Neural cell (in vitro differentiated cells): ENCODE results near the gene OR51G2. TPM values are rescaled to one million over a fixed set of nuclear protein-coding genes. Genes with fewer than 3 reads are reported as not detected.

Source experiments
- H2AFZ ChIP-seq: fragments of 200-600, 300-800 bp; sonication (generic), shearing (Covaris generic); 2 replicates; pipeline ENCODE4 v1.6.0; 2014; ENCODE audit warnings: low read depth, mild to moderate bottlenecking, antibody characterized with exemption, low read length, moderate library complexity
- H3F3A ChIP-seq: fragments of 200-600 bp; shearing (Covaris generic); 2 replicates; pipeline ENCODE4 v1.6.1; 2016; ENCODE audit warnings: mild to moderate bottlenecking, moderate library complexity, mixed read lengths, antibody characterized with exemption, low read length; ENCODE audit not compliant: insufficient read depth, poor library complexity, severe bottlenecking
- H3K27ac ChIP-seq: fragments of 200-600, 300-800 bp; sonication (generic), shearing (Covaris generic); 2 replicates; pipeline ENCODE4 v1.5.1; 2014; ENCODE audit warnings: mild to moderate bottlenecking, low read length, moderate library complexity
- H3K27me3 ChIP-seq: fragments of 300-800, 200-600 bp; sonication (generic), shearing (Covaris generic); 2 replicates; pipeline ENCODE4 v1.6.0; 2014; ENCODE audit warnings: mild to moderate bottlenecking, low read depth, low read length, moderate library complexity; ENCODE audit not compliant: insufficient read depth
- H3K36me3 ChIP-seq: fragments of 300-800, 200-600 bp; sonication (generic), shearing (Covaris generic); 2 replicates; pipeline ENCODE4 v1.5.1; 2014; ENCODE audit warnings: mild to moderate bottlenecking, antibody characterized with exemption, low read length, moderate library complexity; ENCODE audit not compliant: insufficient read depth
- H3K4me2 ChIP-seq: fragments of 300-800, 200-600 bp; sonication (generic), shearing (Covaris generic); 2 replicates; pipeline ENCODE4 v1.6.0; 2014; ENCODE audit warnings: mild to moderate bottlenecking, low read length
- H3K4me3 ChIP-seq: fragments of 300-800, 200-600 bp; sonication (generic), shearing (Covaris generic); 2 replicates; pipeline ENCODE4 v1.5.1; 2014; ENCODE audit warnings: mild to moderate bottlenecking, low read length, moderate library complexity
- H3K79me2 ChIP-seq: fragments of 200-600 bp; shearing (Covaris generic); replicated peaks from 2 replicates; pipeline ENCODE4 v1.6.0; 2014; ENCODE audit warnings: mild to moderate bottlenecking, low read length, moderate library complexity; ENCODE audit not compliant: insufficient read depth
- H3K9ac ChIP-seq: fragments of 300-800, 200-600 bp; sonication (generic), shearing (Covaris generic); 2 replicates; pipeline ENCODE4 v1.6.1; 2016; ENCODE audit warnings: mild to moderate bottlenecking, low read length, mixed read lengths
- H3K9me2 ChIP-seq: fragments of 200-600 bp; shearing (Covaris generic); 2 replicates; pipeline ENCODE4 v1.6.1; 2016; ENCODE audit warnings: mild to moderate bottlenecking, low read length, mixed read lengths; ENCODE audit not compliant: insufficient read depth
- H3K9me3 ChIP-seq: fragments of 200-600, 300-800 bp; sonication (generic), shearing (Covaris generic); 2 replicates; pipeline ENCODE4 v1.6.1; 2016; ENCODE audit warnings: mild to moderate bottlenecking, mixed run types, low read length, moderate library complexity, mixed read lengths
- H4K20me1 ChIP-seq: fragments of 200-600 bp; shearing (Covaris generic); 2 replicates; pipeline ENCODE4 v1.6.1; 2016; ENCODE audit warnings: mild to moderate bottlenecking, mixed run types; ENCODE audit not compliant: insufficient read depth
- CTCF ChIP-seq: fragments of 450-650 bp; IDR thresholded peaks from 2 replicates; pipeline ENCODE4 v1.5.1; 2014; ENCODE audit warnings: antibody characterized with exemption, mild to moderate bottlenecking, moderate library complexity; ENCODE audit not compliant: poor library complexity, severe bottlenecking
- EP300 ChIP-seq: fragments of 450-650 bp; conservative IDR thresholded peaks from 2 replicates; pipeline ENCODE4 v1.6.1; 2014; ENCODE audit warnings: antibody characterized with exemption, mild to moderate bottlenecking, moderate library complexity; ENCODE audit not compliant: poor library complexity, severe bottlenecking
- EZH2 ChIP-seq: fragments of 200-600, 300-800 bp; shearing (Covaris generic), sonication (generic); IDR thresholded peaks from 2 replicates; pipeline ENCODE4 v1.6.1; 2014; ENCODE audit warnings: antibody characterized with exemption, low read length, borderline replicate concordance, mild to moderate bottlenecking; ENCODE audit not compliant: insufficient read depth, poor library complexity, severe bottlenecking
- MXI1 ChIP-seq: fragments of 450-650 bp; conservative IDR thresholded peaks from 2 replicates; pipeline ENCODE4 v1.6.1; 2014; ENCODE audit warnings: antibody characterized with exemption, mild to moderate bottlenecking; ENCODE audit not compliant: poor library complexity, severe bottlenecking
- POLR2AphosphoS5 ChIP-seq: IDR thresholded peaks from 2 replicates; pipeline ENCODE4 v1.6.1; 2012
- RAD21 ChIP-seq: fragments of 450-650 bp; conservative IDR thresholded peaks from 2 replicates; pipeline ENCODE4 v1.6.1; 2014; ENCODE audit warnings: antibody characterized with exemption, mild to moderate bottlenecking, moderate library complexity
- REST ChIP-seq: IDR thresholded peaks from 2 replicates; pipeline ENCODE4 v1.6.1; 2012; ENCODE audit warnings: borderline replicate concordance
- SMC3 ChIP-seq: fragments of 450-650 bp; conservative IDR thresholded peaks from 2 replicates; pipeline ENCODE4 v1.6.1; 2014; ENCODE audit warnings: antibody characterized with exemption, mild to moderate bottlenecking, moderate library complexity; ENCODE audit not compliant: poor library complexity
- TAF1 ChIP-seq: IDR thresholded peaks from 2 replicates; pipeline ENCODE4 v1.6.1; 2012; ENCODE audit warnings: low read depth
- polyA plus RNA-seq: library from polyadenylated mRNA; depleted of rRNA; stranded (reverse); fragments of >200 nt; gene quantifications from 2 replicates; pipeline ENCODE4 v1.2.3, GENCODE V29; 2014

Gene OR51G2
- polyA plus RNA-seq, 1 donor from 2014 or later = not detected

- no peak within 1 kb of the TSS for H2AFZ ChIP-seq
- no peaks in the 10 kb centered on the region for H4K20me1 ChIP-seq
- no peaks in the 10 kb centered on the region for H3K27me3 ChIP-seq
- no peak within 1 kb of the TSS for H3K4me3 ChIP-seq
- H3K79me2 ChIP-seq = no peaks in the 10 kb centered on the region
- H3K9me3 ChIP-seq = no peaks in the 10 kb centered on the region
- no peak within 1 kb of the TSS for H3K9ac ChIP-seq
- H3K9me2 ChIP-seq = no peaks in the 10 kb centered on the region
- H3K36me3 ChIP-seq = no peaks in the 10 kb centered on the region
- no peak for TF ChIP-seq POLR2AphosphoS5
- no peak for TF ChIP-seq MXI1
- no peak for TF ChIP-seq SMC3
- no peak for TF ChIP-seq EZH2
- no peak for TF ChIP-seq CTCF
- no peak for TF ChIP-seq EP300
- TF ChIP-seq REST = no peak
- no peak for TF ChIP-seq RAD21
- TF ChIP-seq TAF1 = no peak
- no peak within 1 kb of the TSS for H3K27ac ChIP-seq
- H3F3A ChIP-seq = no peaks in the 10 kb centered on the region
- H3K4me2 ChIP-seq = no peak within 1 kb of the TSS
Measured at GRCh38 chr11:4947505-4947904, 28.4 kb upstream of the OR51G2 start, which contains the start of gene OR51A4. OR51A4 (minus strand) TSS chr11:4947605; CDS start chr11:4947100, 505 bp downstream.

DNA sequence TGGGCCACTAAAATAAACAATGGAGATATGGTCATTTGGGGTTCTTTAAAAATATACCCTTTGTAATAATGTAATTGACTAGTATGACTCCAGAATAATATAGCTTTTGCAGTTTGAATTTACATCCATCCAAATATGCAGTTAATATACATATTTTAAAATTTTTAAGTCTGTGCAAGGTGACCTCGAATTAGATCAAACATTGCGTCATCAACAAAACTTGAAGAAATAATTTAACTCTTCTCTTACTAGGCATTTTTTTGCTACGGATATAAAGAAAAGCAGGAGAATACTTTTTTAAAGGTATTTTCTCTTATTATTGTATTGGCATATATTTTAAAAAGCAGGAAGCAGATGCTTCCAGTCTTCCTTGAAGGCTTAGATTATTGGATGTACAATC, 17.6 kb upstream of the OR51G2 start:
- Histone ChIP-seq H3F3A (no peaks in the 10 kb centered on the region), H3K27me3 (no peaks in the 10 kb centered on the region), H3K27ac (no peak overlapping the region), H3K79me2 (no peaks in the 10 kb centered on the region), H3K9me2 (no peaks in the 10 kb centered on the region), H3K4me2 (no peak overlapping the region), H3K4me3 (no peak overlapping the region), H3K36me3 (no peaks in the 10 kb centered on the region), H2AFZ (no peak overlapping the region), H4K20me1 (no peaks in the 10 kb centered on the region), H3K9me3 (no peaks in the 10 kb centered on the region), H3K9ac (no peak overlapping the region)
- TF ChIP-seq REST (no peak), POLR2AphosphoS5 (no peak), RAD21 (no peak), MXI1 (no peak)
